ENCODE data around the gene SLFN5.
"Not testable (repeated sequence)": the region's sequence is repeated elsewhere in the genome, so short reads cannot be mapped to it uniquely, and the experiment has no call there.

Gene SLFN5

DNA sequence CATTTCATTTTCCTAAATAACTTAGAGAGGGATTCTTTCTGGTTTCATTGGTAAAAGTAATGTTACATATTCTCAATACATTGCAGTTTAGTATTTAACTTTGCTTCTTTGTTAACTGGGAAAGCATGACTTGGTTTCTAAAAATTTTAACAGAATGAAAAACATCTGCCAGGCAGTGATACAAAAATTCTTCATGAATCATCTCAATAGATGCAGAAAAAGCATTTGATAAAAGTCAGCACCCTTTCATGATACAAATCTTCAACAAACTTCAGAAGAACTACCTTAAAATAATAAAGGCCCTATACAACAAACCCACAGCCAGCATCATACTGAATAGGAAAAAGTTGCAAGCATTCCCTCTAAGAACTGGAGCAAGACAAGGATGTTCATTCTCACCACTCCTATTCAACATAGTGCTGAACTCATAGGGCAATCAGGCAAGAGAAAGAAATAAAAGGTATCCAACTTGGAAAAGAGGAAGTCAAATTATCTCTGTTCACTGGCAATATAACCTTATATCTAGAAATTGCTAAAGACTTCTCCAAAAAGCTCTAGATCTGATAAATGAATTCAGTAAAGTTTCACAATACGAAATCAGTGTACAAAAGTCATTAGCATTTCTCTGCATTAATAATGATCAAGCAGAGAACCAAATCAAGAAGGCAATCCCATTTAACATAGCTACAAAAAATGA lies 50.4 kb downstream of the SLFN5 start:
- no peak for DNase-seq

DNA sequence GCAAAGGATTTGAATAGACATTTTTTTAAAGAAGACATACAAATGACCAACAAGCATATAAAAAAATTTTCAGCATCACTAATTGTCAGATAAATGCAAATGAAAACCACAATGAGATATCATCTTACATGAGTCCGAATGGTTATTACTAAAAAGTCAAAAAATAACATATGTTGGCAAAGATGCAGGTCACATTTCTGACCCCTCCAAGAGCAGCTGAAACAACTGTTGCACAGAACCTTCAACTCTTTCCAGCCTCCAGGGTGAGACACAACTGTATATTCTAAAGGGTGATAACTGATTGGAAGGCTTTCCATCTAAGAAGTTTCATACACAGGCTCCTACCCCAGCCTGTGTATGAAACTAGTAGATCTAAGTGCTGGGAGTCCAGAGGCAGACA lies 51.9 kb downstream of the SLFN5 start:
- no peak for DNase-seq

DNA sequence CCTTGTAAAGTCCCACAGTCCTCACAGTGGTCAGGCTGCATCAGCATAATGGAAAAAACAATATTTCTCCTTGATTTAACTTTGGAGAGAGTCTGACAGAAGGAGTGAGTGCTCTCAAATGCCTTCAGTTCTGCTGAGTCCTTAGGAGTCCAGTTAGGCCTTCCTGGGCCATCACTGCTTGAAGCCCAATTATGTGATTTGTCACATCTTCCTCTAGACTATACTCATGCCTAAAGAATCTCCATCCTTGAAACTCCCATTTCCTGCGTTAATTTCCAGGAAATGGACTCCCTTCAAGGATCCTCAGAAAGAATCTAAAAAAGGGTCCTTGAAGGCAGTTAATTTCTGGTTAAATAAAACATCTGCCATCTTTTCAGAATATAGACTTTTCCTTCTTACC lies 52.8 kb downstream of the SLFN5 start:
- no peak for DNase-seq

DNA sequence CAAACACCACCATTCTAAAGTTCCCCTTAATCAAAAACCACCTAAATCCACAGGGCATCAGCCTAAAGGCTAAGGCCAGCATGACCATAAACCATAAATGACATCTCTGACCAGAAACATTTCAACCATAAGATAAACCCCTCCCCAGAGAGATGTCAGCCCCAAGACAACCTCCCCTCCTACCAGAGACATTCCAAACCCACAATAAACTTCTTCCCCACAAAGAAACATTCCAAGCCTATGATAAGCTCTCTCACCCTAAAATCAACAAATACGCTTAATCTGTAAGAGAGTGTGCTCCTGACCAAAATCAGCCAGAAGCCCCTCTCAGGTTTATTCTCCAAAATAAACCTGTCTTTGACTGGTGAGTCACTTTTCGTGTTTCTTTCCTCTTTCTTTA lies 54.8 kb downstream of the SLFN5 start:
- no peak for DNase-seq

DNA sequence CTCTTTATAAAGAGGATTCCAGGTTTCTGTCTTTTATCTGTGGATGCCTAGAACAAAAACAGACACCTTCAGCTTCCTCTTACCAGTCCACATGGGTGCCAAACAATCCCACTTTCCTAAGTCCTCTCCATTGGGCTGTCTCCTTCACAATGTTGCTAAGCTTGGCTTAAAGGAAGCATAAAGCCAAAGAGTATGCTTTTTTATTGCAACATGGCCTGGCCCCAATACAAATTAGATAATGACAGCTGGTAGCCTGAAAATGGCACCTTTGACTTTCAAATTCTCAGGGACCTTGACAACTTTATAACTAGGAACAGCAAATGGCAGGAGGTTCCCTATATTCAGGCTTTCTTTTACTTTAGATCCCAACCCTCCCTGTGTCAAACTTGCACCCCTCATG lies 55.8 kb downstream of the SLFN5 start:
- DNase-seq = no peak

DNA sequence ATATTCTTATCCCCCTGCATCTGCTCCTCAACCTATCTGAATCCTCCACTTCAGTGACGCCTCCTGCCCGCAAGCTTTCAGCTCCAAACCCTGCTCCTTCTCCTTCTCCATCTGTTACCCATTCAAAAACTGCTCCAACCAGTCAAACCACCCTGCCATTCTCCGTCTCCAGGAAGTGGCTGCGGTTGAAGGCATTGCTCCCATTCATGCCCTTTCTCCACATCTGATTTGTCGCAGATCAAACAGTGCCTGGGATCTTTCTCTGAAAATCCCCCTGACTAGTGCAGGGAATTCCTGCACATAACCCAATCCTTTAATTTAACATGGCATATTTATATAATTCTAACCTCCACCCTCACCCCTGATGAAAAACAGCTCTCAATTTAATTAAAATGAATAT lies 56.3 kb downstream of the SLFN5 start:
- DNase-seq = no peak

DNA sequence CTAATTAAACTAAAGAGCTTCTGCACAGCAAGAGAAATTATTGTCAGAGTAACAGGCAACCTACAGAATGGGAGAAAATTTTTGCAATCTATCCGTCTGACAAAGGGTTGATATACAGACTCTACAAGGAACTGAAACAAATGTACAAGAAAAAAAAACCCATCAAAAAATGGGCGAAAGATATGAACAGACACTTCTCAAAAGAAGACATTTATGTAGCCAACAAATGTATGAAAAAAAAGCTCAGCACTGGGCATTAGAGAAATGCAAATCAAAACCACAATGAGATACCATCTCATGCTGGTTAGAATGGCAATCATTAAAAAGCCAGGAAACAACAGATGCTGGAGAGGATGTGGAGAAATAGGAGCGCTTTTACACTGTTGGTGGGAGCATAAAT lies 66.5 kb downstream of the SLFN5 start:
- DNase-seq = not testable (repeated sequence)

DNA sequence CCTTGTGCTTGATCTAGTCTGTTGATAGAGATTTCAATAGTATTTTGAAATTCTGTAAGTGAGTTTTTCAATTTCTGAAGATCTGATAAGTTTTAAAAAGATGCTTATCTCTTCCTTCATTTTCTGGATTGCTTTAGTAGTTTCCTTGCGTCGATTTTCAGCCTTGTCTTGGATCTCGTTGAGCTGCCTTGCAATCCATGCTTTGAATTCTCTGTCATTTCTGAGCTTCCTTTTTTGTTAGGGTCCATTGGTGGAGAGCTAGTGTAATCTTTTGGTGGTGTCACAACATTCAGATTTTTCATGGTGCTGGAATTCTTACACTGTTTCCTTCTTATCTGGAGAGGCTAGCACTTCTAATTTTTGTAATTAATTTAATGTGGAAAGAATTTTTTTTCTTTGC lies 69.5 kb downstream of the SLFN5 start:
- DNase-seq = no peak

DNA sequence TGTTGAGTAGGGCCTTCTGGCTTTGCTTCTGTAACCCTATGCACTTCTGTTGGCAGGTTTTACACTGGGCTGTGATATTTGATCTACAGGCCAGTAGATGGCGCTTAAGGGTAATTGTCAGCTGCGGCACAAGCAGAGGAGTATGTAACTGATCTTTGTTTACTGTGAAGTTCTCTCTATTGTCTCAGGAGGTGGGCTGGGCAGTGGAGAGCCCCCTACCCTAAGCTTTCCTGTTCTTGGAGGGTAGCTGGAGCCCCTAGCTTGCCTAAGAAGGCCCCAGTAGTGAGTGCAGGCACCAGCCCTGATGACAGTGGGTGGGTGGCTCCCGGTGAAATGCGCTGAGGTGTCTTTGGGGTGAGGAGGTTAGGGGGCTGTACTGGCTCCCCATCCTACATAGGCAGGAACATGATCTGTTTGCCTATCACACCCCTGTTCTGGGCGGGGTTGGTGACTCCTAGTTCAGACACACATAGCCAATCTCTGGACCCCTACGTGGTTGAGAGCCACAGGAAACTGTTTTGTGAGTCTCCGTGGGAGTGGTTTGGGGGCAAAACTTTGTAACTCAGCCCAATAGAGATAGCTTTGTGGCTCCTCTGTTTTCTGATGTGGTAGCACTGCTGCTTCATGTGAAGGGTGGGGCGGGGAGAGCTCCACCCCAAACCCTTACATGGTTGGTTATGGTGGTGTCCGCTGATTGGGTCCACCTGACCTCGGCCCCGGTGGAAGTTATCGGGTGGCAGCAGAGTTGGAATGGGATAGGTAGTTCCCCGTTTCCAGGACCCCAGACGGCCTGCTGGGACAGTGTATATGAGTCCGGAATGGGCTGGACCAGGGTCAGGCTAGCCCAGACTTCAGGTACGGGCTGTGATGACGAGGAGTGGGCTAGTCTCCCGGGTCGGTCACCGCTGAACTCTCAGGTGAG lies 70.2 kb downstream of the SLFN5 start:
- peak; percentile 84 for DNase-seq

DNA sequence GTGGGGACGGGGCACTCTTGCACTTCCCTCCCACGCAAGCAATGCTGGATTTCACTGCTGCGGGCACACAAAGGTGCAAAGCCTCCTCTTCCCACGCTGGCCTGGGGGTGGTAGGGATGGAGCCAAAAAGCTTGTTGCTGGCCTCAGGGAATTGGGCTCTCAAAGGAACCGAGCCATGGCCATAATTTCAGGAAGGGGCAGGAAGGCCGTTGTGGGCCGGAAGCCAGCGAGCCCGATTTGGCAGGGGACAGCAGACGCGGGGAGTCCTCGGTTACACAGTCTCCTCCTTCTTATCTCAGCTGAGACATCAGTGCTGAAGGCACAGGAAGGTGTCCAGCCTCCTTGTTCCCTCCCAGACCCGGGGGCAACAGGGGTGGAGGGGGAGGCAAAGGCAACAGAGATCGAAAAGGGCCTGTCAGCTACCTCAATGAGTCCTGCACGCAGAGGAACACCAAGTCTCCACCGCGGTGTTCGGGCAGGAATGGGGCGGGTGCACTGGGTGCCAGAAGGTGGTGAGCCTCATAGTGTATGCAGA lies 71.1 kb downstream of the SLFN5 start:
- peak; percentile 3 for DNase-seq

DNA sequence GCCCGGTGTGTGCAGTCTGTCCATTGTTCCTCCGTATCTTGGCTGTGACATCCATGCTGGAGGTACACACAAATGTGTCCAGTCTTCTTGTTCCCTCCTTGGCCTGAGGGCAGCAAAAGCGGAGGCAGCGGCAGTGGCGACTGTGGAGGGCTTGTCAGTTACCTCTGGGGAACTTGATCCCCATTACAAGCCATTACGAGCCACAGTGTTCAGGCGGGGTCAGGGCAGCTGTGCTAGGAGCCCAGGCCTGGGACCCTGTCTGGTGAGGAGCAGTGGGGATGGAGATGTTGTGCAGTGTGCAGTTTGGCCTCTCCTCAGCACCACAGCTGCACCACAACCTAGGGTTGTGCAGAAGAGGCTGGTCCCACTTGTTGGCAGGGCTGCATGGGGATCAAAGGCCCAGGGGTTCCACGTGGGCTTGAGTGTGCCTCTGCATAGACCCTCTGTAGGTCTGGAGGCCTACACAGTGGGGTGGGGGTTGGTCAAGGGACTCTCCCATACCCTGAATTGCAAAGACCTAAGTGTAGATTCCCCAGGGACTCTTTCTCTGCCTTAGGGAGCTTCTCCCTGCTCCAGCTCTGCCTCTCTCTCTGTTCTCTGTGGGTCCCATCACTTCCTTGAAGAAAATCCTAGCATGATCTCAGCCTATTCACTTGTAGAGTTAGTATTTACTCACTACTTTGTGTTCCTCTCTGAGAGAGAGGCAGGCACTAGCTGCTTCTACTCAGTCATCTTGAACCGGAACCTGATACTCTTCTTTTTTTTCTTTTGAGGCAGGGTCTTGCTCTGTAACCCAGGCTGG lies 71.7 kb downstream of the SLFN5 start:
- DNase-seq = no peak

DNA sequence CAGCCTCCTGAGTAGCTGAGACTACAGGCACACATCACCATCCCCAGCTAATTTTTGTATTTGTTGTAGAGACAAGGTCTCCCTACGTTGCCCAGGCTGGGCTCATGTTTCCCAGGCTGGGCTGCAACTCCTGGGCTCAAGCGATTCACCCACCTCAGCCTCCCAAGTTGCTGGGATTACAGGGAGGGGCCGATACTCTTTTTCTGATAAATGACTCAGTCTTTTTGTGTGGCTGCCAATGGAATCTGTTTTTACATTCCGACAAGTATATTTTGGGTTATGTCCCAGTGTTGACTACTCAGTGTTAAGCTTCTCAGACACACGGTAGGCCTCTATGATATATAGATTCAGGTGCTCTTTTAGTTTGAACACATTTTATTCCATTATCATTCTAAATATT lies 72.4 kb downstream of the SLFN5 start:
- no peak for DNase-seq

DNA sequence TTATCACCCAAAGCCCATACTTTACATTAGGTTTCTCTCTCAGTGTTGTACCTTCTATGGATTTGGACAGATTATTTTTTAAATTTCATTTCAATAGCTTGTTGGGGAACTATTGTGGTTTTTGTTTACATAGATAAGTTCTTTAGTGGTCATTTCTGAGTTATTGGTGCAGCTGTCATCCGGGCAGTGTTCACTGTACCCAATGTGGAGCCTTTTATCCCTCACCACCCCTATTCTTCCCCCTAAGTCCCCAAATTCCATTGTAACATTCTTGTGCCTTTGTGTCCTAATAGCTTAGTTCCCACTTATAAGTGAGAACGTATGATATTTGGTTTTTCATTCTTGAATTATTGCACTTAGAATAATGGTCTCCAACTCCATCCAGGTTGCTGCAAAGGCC lies 73.1 kb downstream of the SLFN5 start:
- DNase-seq = no peak

DNA sequence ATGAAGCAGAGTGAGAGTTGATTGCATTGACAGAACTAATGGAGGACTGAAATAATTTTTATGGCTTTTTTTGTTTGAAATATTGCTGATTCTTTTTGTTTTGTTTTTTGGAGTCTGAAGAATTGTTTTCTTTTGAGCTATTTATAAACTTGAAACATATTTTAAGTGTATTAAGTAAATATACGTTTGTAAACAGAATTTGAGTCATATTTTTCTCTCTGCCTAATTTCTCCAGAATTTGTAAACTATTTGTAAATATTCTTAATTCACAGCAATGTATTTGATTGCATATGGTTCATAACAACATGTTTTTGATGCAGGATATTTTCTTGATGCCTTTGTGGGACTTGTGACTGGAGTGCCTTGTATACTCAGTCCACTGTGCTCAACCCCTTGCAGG lies 79.9 kb downstream of the SLFN5 start:
- no peak for DNase-seq
